LNCAP (cell line): ENCODE results near the gene ZNF888.

Source experiments
- CTCF ChIP-seq: fragments of 450-650 bp; IDR thresholded peaks from 2 replicates; pipeline ENCODE4 v1.5.1; 2017; ENCODE audit warnings: mild to moderate bottlenecking

ZNF888 gene

GRCh38 chr19:52922841-52923777 lies at the start of gene ZNF888:
Gene ZNF888, minus strand, starts transcription at chr19:52923428. Its CDS starts 5,555 bp downstream, at chr19:52917873.
- TF ChIP-seq CTCF: no peak

- no peak for TF ChIP-seq CTCF
Observed at GRCh38 chr19:52967772-52968171, 44.5 kb upstream of the ZNF888 start.

GRCh38 chr19:52963247-52963618 lies 40.0 kb upstream of the ZNF888 start:
- TF ChIP-seq CTCF: no peak

- no peak for TF ChIP-seq CTCF
Observed at GRCh38 chr19:52962394-52963246, 39.4 kb upstream of the ZNF888 start, which contains the start of gene ZNF816. Gene ZNF816, minus strand, starts transcription at chr19:52962881. Its CDS starts 6,792 bp downstream, at chr19:52956089.

- no peak for TF ChIP-seq CTCF
Observed at GRCh38 chr19:52961981-52962380, 38.8 kb upstream of the ZNF888 start.

GRCh38 chr19:52959613-52960295 lies 36.5 kb upstream of the ZNF888 start:
- TF ChIP-seq CTCF: no peak

- no peak for TF ChIP-seq CTCF
Observed at GRCh38 chr19:52957591-52957990, 34.4 kb upstream of the ZNF888 start.
